SK-N-MC (cell line): Measurements from ENCODE around the gene ITPR2.

Experiments used
- EZH2 ChIP-seq: fragments of 200-600 bp; sonication (generic); IDR thresholded peaks from one replicate; pipeline ENCODE4 v1.6.1; 2017; ENCODE audit warnings: antibody characterized with exemption
- FOXP2 ChIP-seq: optimal IDR thresholded peaks from 2 replicates; pipeline ENCODE3; 2011; ENCODE audit warnings: mild to moderate bottlenecking, moderate library complexity; ENCODE audit not compliant: insufficient read depth; ENCODE audit errors: extremely low read length, control extremely low read depth
- POLR2AphosphoS5 ChIP-seq: IDR thresholded peaks from 2 replicates; pipeline ENCODE4 v1.6.1; 2012; ENCODE audit warnings: mild to moderate bottlenecking, low read depth, low read length, borderline replicate concordance

GRCh38 chr12:26346736-26347135 is 486.3 kb downstream of the ITPR2 start:
- TF ChIP-seq POLR2AphosphoS5 (no peak), EZH2 (no peak), FOXP2 (no peak)
